MCF 10A (cell line): Measurements from ENCODE around the gene OSM. TPM values are rescaled to one million over a fixed set of nuclear protein-coding genes. Genes with fewer than 3 reads are reported as not detected.

Experiments used
- BruUV-seq: library from RNA; stranded (reverse); fragments of 400-500 nt; replicated peaks from 2 replicates; lab custom pipeline; 2021; lab: Mats Ljungman, UMichigan
- CTCF ChIA-PET: fragments of 300-600 bp; sonication (Branson Sonifier 250); formaldehyde crosslinking; extraction: SDS; loops from one replicate; lab custom pipeline; 2021; ENCODE audit warnings: antibody characterized with exemption, inconsistent platforms; lab: Yijun Ruan, JAX
- POLR2A ChIA-PET: fragments of 300-600, 350-650 bp; sonication (Branson Sonifier 250); formaldehyde crosslinking; extraction: SDS; loops from one replicate; lab custom pipeline; 2020; ENCODE audit warnings: antibody characterized with exemption, inconsistent platforms; lab: Yijun Ruan, JAX
- DNase-seq: peaks from one replicate; pipeline ENCODE4 v3.0.0-alpha.2; 2018; ENCODE audit not compliant: unreplicated experiment
- H3K27ac Mint-ChIP-seq: one replicate; pipeline ENCODE4 v1.8.0; 2022; ENCODE audit warnings: mild to moderate bottlenecking, low read depth, mixed read lengths; ENCODE audit not compliant: unreplicated experiment
- H3K27me3 Mint-ChIP-seq: one replicate; pipeline ENCODE4 v1.8.0; 2022; ENCODE audit warnings: mixed read lengths; ENCODE audit not compliant: insufficient read depth, unreplicated experiment
- H3K36me3 Mint-ChIP-seq: one replicate; pipeline ENCODE4 v1.8.0; 2022; ENCODE audit warnings: mild to moderate bottlenecking, moderate library complexity, mixed read lengths; ENCODE audit not compliant: insufficient read depth, unreplicated experiment
- H3K4me1 Mint-ChIP-seq: one replicate; pipeline ENCODE4 v1.8.0; 2022; ENCODE audit warnings: mixed read lengths; ENCODE audit not compliant: insufficient read depth, unreplicated experiment
- H3K4me3 Mint-ChIP-seq: one replicate; pipeline ENCODE4 v1.8.0; 2022; ENCODE audit warnings: mild to moderate bottlenecking, moderate library complexity, mixed read lengths; ENCODE audit not compliant: unreplicated experiment
- H3K9me3 Mint-ChIP-seq: one replicate; pipeline ENCODE4 v1.8.0; 2022; ENCODE audit warnings: mixed read lengths; ENCODE audit not compliant: unreplicated experiment
- intact Hi-C: fragments of 100-400 bp; cut with micrococcal nuclease; formaldehyde crosslinking; loops from 2 replicates; pipeline ENCODE4 v1.14.1; 2022
- total RNA-seq: library from RNA; stranded (reverse); gene quantifications from 2 replicates; pipeline ENCODE4 v1.2.3, GENCODE V29; 2022
- TF ChIP-seq, protein P1 (sequence below): fragments of 200-600 bp; IDR thresholded peaks from one replicate; pipeline ENCODE4 v1.8.0; 2022; ENCODE audit warnings: antibody characterized with exemption, mild to moderate bottlenecking; ENCODE audit not compliant: unreplicated experiment

The OSM gene
- total RNA-seq, 1 experiment from 2014 or later = not detected

- TF ChIP-seq, protein P1, sequence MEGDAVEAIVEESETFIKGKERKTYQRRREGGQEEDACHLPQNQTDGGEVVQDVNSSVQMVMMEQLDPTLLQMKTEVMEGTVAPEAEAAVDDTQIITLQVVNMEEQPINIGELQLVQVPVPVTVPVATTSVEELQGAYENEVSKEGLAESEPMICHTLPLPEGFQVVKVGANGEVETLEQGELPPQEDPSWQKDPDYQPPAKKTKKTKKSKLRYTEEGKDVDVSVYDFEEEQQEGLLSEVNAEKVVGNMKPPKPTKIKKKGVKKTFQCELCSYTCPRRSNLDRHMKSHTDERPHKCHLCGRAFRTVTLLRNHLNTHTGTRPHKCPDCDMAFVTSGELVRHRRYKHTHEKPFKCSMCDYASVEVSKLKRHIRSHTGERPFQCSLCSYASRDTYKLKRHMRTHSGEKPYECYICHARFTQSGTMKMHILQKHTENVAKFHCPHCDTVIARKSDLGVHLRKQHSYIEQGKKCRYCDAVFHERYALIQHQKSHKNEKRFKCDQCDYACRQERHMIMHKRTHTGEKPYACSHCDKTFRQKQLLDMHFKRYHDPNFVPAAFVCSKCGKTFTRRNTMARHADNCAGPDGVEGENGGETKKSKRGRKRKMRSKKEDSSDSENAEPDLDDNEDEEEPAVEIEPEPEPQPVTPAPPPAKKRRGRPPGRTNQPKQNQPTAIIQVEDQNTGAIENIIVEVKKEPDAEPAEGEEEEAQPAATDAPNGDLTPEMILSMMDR = no peak
- no peak for DNase-seq
- intact Hi-C loops = no loop called here
- ChIA-PET POLR2A (no interaction called here), CTCF (no interaction called here)
- Mint-ChIP-seq H3K9me3 (no peaks in the 10 kb centered on the region), H3K27me3 (no peaks in the 10 kb centered on the region), H3K4me1 (peaks cover 14% of the 10 kb centered on the region), H3K4me3 (no peak overlapping the region), H3K36me3 (no peaks in the 10 kb centered on the region), H3K27ac (no peak overlapping the region)
- no TSS peak for BruUV-seq
Measured at GRCh38 chr22:30273711-30274436, 7.2 kb upstream of the OSM start.

DNA sequence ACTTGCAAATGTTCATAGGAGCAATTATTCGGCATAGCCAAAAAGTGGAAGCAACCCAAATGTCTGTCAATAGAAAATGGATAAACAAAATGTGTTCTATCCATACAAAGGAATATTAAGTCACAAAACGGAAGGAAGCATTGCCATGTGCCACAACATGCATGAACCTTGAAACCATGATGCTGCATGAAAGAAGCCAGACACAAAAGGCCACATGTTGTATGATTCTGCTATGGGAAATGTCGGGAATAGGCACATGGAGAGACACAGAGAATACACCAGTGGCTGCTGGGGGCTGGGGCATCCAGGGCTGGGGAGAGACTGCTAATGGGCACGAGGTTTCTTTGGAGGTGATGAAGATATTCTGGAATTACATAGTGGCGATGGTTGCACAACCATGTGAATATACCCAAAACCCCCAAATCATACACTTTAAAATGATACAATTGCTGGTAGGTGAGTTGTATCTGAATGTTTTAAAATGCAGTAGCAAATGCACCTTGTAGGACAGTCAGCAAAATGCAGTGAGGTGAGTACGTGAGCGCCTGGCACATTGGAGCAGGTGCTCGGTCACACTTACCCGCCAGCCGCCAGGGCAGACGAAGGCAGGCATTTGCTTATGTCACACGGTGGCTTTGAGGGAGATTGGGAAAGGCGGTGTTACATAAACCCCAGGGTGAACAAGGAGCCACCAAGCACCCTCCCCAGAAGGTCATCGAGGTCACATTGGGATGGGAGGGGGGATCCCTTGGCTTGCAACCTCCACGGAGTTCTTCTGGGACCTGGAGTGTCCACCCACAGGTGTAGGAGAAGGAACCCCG, 6.3 kb upstream of the OSM start:
- H3K4me1 Mint-ChIP-seq = peaks cover 5% of the 10 kb centered on the region
- no peak overlapping the region for H3K27ac Mint-ChIP-seq
- no peak overlapping the region for H3K4me3 Mint-ChIP-seq
- ChIA-PET CTCF (interaction anchor here (1.3 kb wide), 1 partner anchor 9 kb away, joined by 4 read pairs; no protein-coding TSS in a partner anchor), POLR2A (interaction anchor here (0.6 kb wide), 1 partner anchor 487 kb away, joined by 3 read pairs; no protein-coding TSS in a partner anchor)
- no peaks in the 10 kb centered on the region for H3K9me3 Mint-ChIP-seq
- intact Hi-C loops = no loop called here
- no peaks in the 10 kb centered on the region for H3K27me3 Mint-ChIP-seq
- no TSS peak for BruUV-seq
- no peaks in the 10 kb centered on the region for H3K36me3 Mint-ChIP-seq
- TF ChIP-seq, protein P1 = no peak
- DNase-seq = no peak

DNA sequence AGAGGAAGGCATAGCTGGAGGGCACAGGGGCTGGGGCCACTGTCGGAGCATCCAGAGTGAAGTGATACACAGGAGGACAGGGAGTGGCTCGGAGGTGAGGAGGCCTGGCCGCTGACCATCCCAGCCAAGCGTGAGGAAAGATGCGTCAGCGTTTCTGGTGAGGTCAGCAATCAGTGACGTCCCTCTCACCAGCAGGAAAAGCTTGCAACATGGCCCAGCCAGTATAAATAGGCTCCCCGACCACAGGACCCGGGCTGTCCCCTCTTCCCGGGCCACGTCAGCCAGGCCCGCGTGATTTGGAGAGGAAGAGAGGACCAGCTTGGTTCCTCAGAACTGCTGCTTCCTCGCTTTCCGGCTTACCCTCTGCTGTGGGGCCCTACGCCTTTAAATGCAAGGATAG, 4.2 kb upstream of the OSM start:
- BruUV-seq = no TSS peak
- no peak overlapping the region for H3K27ac Mint-ChIP-seq
- H3K9me3 Mint-ChIP-seq = no peaks in the 10 kb centered on the region
- ChIA-PET CTCF (no interaction called here), POLR2A (no interaction called here)
- peak; percentile 72 for DNase-seq
- TF ChIP-seq, protein P1 = no peak
- no peak overlapping the region for H3K4me3 Mint-ChIP-seq
- no peaks in the 10 kb centered on the region for H3K27me3 Mint-ChIP-seq
- H3K4me1 Mint-ChIP-seq = no peaks in the 10 kb centered on the region
- H3K36me3 Mint-ChIP-seq = no peaks in the 10 kb centered on the region
- intact Hi-C loops = no loop called here

DNA sequence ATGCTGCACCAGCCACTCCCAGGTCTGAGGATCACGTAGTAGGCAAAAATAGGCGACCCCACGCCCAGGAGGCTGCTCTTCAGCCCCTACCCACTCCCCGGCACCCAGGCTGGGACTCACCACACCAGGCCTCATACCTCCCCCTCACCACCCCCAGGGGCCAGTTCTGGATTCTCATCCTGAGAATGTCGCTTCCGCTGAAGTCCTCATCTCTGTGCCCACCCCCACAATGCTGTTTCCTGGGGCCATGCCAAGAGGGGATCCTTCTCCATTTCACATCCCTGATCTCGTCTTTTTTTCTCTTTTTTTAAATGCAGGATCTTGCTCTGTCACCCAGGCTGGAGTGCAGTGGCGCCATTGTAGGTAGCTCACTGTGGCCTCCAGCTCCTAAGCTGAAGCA, 1.7 kb upstream of the OSM start:
- no peak for DNase-seq
- intact Hi-C loops = no loop called here
- H3K27me3 Mint-ChIP-seq = no peaks in the 10 kb centered on the region
- H3K4me1 Mint-ChIP-seq = peaks cover under 1% of the 10 kb centered on the region
- H3K27ac Mint-ChIP-seq = no peak overlapping the region
- POLR2A ChIA-PET = interaction anchor here (0.9 kb wide), 1 partner anchor 18 kb away, joined by 3 read pairs; no protein-coding TSS in a partner anchor
- CTCF ChIA-PET = interaction anchor here (1.3 to 1.5 kb wide), 2 partner anchors 13 to 20 kb away, joined by 7 to 9 read pairs; partner anchors contain the start of gene CASTOR1
- TF ChIP-seq, protein P1 = no peak
- H3K36me3 Mint-ChIP-seq = no peaks in the 10 kb centered on the region
- BruUV-seq = no TSS peak
- H3K4me3 Mint-ChIP-seq = no peak overlapping the region
- no peaks in the 10 kb centered on the region for H3K9me3 Mint-ChIP-seq
